K562 (cell line): ENCODE results near the gene MYO16. TPM values are rescaled to one million over a fixed set of nuclear protein-coding genes. Genes with fewer than 3 reads are reported as not detected.

Experiments
- ATAC-seq: fragments of 200-7000 bp; cut with Tn5 transposase; 3 replicates; pipeline ENCODE4 v1.9.1; 2020; ENCODE audit warnings: moderate library complexity
- BruUV-seq: library from RNA; stranded (reverse); fragments of 400-500 nt; replicated peaks from 2 replicates; lab custom pipeline; 2021; lab: Mats Ljungman, UMichigan
- CTCF ChIA-PET: fragments of 300-600 bp; formaldehyde crosslinking; extraction: SDS; loops from one replicate; lab custom pipeline; 2021; ENCODE audit warnings: low intra/inter-chr PET ratio; lab: Yijun Ruan, JAX
- POLR2A ChIA-PET: fragments of 300-600, 350-650 bp; sonication (Branson Sonifier 250); formaldehyde crosslinking; extraction: SDS; loops from one replicate; lab custom pipeline; 2021; ENCODE audit warnings: antibody characterized with exemption, inconsistent platforms; lab: Yijun Ruan, JAX
- DNase-seq, 4 experiments: peaks; one replicate each; pipeline versions ENCODE4 v3.0.0 to v3.0.0-alpha.2; 2011 to 2018; ENCODE audit warnings: low spot score in 3 of 4, mixed read lengths in 3 of 4; ENCODE audit errors: extremely low read depth in 1 of 4
- FAIRE-seq: peaks from 2 replicates; lab custom pipeline; 2011; peaks lifted over from hg19 to GRCh38; lab: Jason Lieb, UNC
- H2AFZ ChIP-seq: 2 replicates; pipeline ENCODE4 v1.6.0; 2011; ENCODE audit warnings: low read depth, low read length, control low read depth, inconsistent platforms
- H3K27ac ChIP-seq: fragments of 200-600 bp; 3 replicates; pipeline ENCODE4 v1.8.0; 2011; ENCODE audit warnings: low read depth, mild to moderate bottlenecking, control low read depth, inconsistent platforms, low read length, moderate library complexity, mixed read lengths; ENCODE audit errors: extremely low read depth
- H3K27me3 ChIP-seq, 2 experiments: fragments of 300-600 bp in 1 of 2; 2 replicates in 1 of 2; 3 replicates in 1 of 2; pipeline versions ENCODE4 v1.6.0 to v1.8.0; 2011; ENCODE audit warnings: inconsistent platforms in 2 of 2, low read length in 2 of 2, mild to moderate bottlenecking in 1 of 2, mixed read lengths in 1 of 2, moderate library complexity in 1 of 2; ENCODE audit not compliant: control insufficient read depth in 2 of 2, insufficient read depth in 2 of 2
- H3K36me3 ChIP-seq: fragments of 300-600 bp; 3 replicates; pipeline ENCODE4 v1.8.0; 2011; ENCODE audit warnings: mild to moderate bottlenecking, low read length, inconsistent platforms; ENCODE audit not compliant: control insufficient read depth, insufficient read depth
- H3K4me1 ChIP-seq, 2 experiments: fragments of 200-600 bp in 1 of 2; replicated peaks in 1 of 2; 2 replicates in 1 of 2; 3 replicates in 1 of 2; pipeline versions ENCODE4 v1.5.1 to v1.8.0; 2011; ENCODE audit warnings: inconsistent platforms in 2 of 2, low read length in 2 of 2, mild to moderate bottlenecking in 1 of 2, mixed read lengths in 1 of 2, moderate library complexity in 1 of 2; ENCODE audit not compliant: control insufficient read depth in 2 of 2, insufficient read depth in 2 of 2
- H3K4me2 ChIP-seq: 2 replicates; pipeline ENCODE4 v1.6.1; 2011; ENCODE audit warnings: low read length, control low read depth, inconsistent platforms, mixed read lengths; ENCODE audit not compliant: insufficient read depth
- H3K4me3 ChIP-seq: fragments of 200-600 bp; sonication (generic), shearing (Covaris generic); 2 replicates; pipeline ENCODE4 v1.5.1; 2016; ENCODE audit warnings: control low read depth, inconsistent platforms
- H3K79me2 ChIP-seq: fragments of 200-600 bp; 3 replicates; pipeline ENCODE4 v1.8.0; 2011; ENCODE audit warnings: low read length, inconsistent platforms; ENCODE audit not compliant: control insufficient read depth, insufficient read depth
- H3K9ac ChIP-seq, 2 experiments: 2 replicates each; pipeline versions ENCODE4 v1.6.0 to v1.6.1; 2011; ENCODE audit warnings: low read depth in 2 of 2, low read length in 2 of 2, control low read depth in 1 of 2, inconsistent platforms in 1 of 2, mild to moderate bottlenecking in 1 of 2, mixed read lengths in 1 of 2; ENCODE audit not compliant: insufficient read depth in 1 of 2
- H3K9me1 ChIP-seq: one replicate; pipeline ENCODE4 v1.6.0; 2011; ENCODE audit warnings: inconsistent platforms, mild to moderate bottlenecking, low read length, moderate library complexity; ENCODE audit not compliant: control insufficient read depth, insufficient read depth
- H3K9me3 ChIP-seq: replicated peaks from 2 replicates; pipeline ENCODE4 v1.5.1; 2011; ENCODE audit warnings: low read depth, low read length, inconsistent platforms; ENCODE audit not compliant: control insufficient read depth, insufficient read depth
- H4K20me1 ChIP-seq: replicated peaks from 2 replicates; pipeline ENCODE4 v1.6.1; 2011; ENCODE audit warnings: low read length, inconsistent platforms, mixed read lengths; ENCODE audit not compliant: control insufficient read depth, insufficient read depth
- HMGN3 ChIP-seq: IDR thresholded peaks from 2 replicates; pipeline ENCODE4 v1.6.1; 2011; ENCODE audit warnings: borderline replicate concordance, low read depth, mild to moderate bottlenecking, mixed read lengths, low read length; ENCODE audit not compliant: insufficient read length; ENCODE audit errors: extremely low read depth
- MAFG ChIP-seq: fragments of 450-650 bp; conservative IDR thresholded peaks from 2 replicates; pipeline ENCODE4 v1.6.1; 2016; ENCODE audit warnings: missing genetic modification characterization, missing compliant biosample characterization
- ZNF277 ChIP-seq: fragments of 250-450 bp; sonication (Bioruptor Pico); IDR thresholded peaks from 2 replicates; pipeline ENCODE4 v1.8.0; 2022; ENCODE audit warnings: inconsistent platforms, mild to moderate bottlenecking, moderate library complexity, borderline replicate concordance
- WGBS: fragments of 100-300 bp; shearing (Covaris generic); methylation state at CpG from one replicate; pipeline ENCODE4 v1.1.6; 2016; ENCODE audit warnings: low coverage, mixed read lengths; ENCODE audit not compliant: insufficient coverage; ENCODE audit errors: missing lambda C conversion rate; 5-methylcytosine and 5-hydroxymethylcytosine counted together
- in situ Hi-C: fragments of 300-500 bp; cut with MboI; formaldehyde crosslinking; loops from 4 replicates; pipeline ENCODE4 v1.15.0; 2018; ENCODE audit warnings: inconsistent platforms, mixed read lengths
- intact Hi-C: fragments of 100-400 bp; cut with micrococcal nuclease; formaldehyde crosslinking; loops from 2 replicates; pipeline ENCODE4 v1.14.2; 2022
- polyA plus RNA-seq, 8 experiments: library from polyadenylated mRNA; depleted of rRNA in 4 of 8; stranded (reverse) in 5 of 8; unstranded in 3 of 8; fragments of >200 nt; fragmentation: Nextera tagmentation in 2 of 8; fragmentation: Illumina TruSeq in 1 of 8; extraction: Ambion mirVana in 2 of 8; extraction: Trizol in 1 of 8; gene quantifications; 2 replicates each; pipeline versions ENCODE4 v1.2.1 to v1.2.3, GENCODE V29; 2011 to 2014; ENCODE audit warnings: inconsistent platforms in 1 of 8, missing spikeins in 1 of 8
- total RNA-seq, 7 experiments: library from RNA; depleted of rRNA in 6 of 7; stranded (reverse); fragments of >200 nt in 6 of 7; fragmentation: Illumina TruSeq in 2 of 7; extraction: Trizol in 2 of 7; gene quantifications; 2 replicates each; pipeline versions ENCODE4 v1.2.1 to v1.2.3, GENCODE V29; 2011 to 2021; ENCODE audit warnings: low replicate concordance in 1 of 7

The MYO16 gene
- total and polyA plus RNA-seq, 9 of the 15 experiments (the other 6 are each of a cell fraction or from before 2014, with no cell fraction given) = 4.3 to 45.7 (median 12.1) TPM

GRCh38 chr13:108785844-108786243, 156.4 kb downstream of the MYO16 start:
- Histone ChIP-seq H3K4me3 (no peak overlapping the region), H3K4me2 (no peak overlapping the region), H3K27ac (no peak overlapping the region), H3K79me2 (no peaks in the 10 kb centered on the region; the same call in 2 of the 3 replicates), H3K9me1 (no peaks in the 10 kb centered on the region), H3K4me1 (peaks cover 0 to 2% of the 10 kb centered on the region in 2 experiments; a peak in 2 of 5 replicates), H3K9ac (no peak overlapping the region), H4K20me1 (no peaks in the 10 kb centered on the region), H3K27me3 (no peaks in the 10 kb centered on the region), H3K36me3 (peaks cover 10% of the 10 kb centered on the region; the same call in 1 of the 3 replicates), H3K9me3 (peaks cover 2% of the 10 kb centered on the region; the same call in 1 of the 2 replicates), H2AFZ (no peak overlapping the region)
- DNase-seq = no peak
- FAIRE-seq = no peak
- WGBS = 50% methylated on average over 3 of the region's 3 CpGs
- intact Hi-C loops = no loop called here
- in situ Hi-C loops = no loop called here
- BruUV-seq = no TSS peak
- POLR2A ChIA-PET = no interaction called here
- TF ChIP-seq HMGN3 (no peak), ZNF277 (no peak), MAFG (tag) (0 out of 2 replicates have a peak, but pooled peaks have one; percentile 25)
- no peak for ATAC-seq
- CTCF ChIA-PET = no interaction called here
